NOMO-1 (cell line): ENCODE measurements around the gene EPHA8.

ENCODE experiments used
- DNase-seq, 2 experiments: peaks; one replicate each; lab custom pipeline; 2025; ENCODE audit not compliant: unreplicated experiment in 2 of 2; lab: John Stamatoyannopoulos, UW

The EPHA8 gene

DNA sequence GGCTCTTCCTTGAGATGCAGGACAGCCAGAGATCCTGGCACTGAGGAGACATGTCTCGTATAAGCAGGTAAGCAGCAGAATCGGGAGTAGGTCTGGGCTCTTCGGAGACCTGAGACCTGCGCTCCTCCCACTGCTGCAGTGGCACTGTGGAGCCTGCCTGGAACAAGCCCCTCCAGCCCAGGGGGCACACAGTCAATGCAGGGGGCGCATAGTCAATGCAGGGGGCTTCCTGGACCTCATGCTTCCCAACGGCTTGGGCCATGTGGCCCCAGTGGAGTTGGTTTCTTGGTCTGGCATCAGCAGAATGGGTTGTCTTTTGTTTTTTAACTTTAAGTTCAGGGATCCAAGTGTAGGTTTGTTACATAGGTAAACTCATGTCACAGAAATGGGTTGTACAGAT lies 27.9 kb upstream of the EPHA8 start:
- DNase-seq = no peak

DNA sequence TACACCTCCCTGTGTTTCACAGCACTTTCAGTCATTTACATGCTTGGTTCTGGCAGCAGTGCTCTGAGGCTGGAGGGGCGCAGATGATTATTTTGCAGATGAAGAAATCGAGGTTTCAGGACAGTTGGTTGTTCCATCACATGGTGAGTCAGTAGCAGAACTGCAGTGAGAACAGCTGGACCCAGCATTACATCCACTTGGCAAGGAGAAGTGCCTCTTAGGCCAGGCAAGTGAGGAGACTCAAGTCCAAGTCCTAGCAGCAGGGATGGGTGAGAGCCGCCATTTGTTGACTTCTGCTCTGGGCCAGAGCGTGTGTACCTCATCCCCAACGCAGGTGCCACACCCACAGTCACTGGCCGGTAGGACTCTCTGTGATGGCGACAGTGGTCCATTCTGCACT lies 26.8 kb upstream of the EPHA8 start:
- DNase-seq = no peak

DNA sequence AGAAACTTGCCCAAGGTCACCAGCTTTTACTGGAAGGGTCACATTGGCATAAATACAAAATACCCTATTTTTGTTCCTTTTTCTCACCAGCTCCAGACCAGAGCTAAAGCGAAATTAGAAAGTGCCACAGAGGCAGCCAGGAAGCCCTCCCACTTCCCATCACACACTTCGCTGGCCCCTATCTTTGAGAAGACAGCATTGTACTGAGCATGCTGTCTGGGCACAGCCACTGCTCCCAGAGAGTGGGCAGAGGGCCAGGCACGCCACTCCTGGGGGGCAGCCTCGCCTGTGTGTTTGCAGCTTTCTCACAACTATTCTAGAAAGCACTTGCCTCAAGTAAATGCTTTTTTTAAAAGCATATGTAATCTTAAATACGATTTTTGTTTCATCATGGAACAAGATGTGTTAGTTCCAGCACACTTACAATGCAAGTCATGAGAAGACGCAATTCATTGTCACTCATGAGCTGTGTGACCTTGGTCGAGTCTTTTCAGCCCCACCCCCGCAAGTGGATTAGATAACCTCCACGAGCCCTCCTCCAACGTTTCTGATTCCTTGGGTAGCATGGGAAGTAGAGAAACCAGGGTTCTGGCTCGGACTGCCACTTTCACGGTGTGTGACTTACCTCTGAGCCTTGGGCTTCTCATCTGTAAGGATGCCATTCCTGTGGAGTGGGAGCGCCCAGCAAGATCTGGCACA lies 25.7 kb upstream of the EPHA8 start:
- no peak for DNase-seq

DNA sequence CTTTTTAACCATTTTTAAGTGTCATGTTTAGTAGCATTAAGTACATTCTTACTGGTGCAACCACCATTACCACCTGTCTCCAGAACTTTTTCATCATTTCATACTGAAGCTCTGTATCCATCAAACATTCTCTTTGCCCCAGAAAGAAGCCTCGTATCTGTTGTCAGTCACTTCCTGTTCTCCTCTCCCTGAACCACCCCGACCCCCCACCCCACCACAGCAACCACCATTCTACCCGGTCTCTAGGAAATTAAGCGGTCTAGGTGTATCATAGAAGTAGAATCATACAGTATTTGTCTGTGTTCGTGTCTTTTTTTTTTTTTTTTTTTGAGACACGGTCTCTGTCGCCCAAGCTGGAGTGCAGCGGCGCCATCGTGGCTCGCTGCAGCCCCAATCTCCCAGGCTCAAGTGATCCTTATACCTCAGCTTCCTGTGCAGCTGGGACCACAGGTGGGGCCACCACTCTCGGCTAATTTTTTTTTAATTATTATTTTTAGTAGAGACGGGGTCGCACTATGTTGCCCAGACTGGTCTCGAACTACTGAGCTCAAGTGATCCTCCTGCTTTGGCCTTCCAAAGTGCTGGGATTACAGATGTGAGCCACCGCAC lies 23.7 kb upstream of the EPHA8 start:
- no peak for DNase-seq

DNA sequence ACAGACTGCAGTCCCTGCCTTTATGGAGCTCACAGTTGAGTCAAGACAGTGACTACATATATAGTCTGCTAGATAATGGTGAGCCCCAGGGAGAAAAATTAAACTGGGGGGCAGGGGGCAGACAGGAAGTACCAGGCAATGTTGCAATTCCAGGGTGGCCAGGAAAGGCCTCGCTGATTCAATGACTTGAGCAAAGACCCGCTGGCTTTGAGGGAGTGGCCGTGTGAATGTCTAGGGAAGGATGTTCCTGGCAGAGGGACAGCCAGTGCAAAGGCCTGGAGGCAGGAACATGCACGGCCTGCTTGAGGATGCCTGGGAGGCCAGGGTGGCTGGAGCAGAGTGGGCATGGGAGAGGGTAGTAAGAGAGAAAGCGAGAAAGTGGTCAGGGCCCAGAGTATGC lies 23.0 kb upstream of the EPHA8 start:
- no peak for DNase-seq

DNA sequence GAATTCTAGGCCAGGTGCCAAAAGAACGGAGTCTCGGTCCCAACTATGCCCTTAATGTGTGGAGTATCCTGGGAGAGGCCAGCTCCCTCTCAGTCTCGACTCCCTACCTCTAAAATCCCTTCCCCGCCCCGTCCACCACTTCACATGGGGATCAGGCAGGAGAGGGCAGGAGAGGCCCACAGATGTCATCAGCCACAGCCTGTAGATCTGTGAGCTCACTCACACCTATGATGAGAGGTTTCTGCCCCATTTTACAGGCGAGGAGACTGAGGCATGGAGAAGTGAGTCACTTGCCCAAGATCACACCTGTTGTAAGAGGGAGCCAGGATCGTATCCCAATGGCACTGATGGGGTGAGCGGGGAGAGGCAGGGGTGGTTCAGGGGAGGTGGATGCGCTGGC lies 20.4 kb upstream of the EPHA8 start:
- DNase-seq = no peak

DNA sequence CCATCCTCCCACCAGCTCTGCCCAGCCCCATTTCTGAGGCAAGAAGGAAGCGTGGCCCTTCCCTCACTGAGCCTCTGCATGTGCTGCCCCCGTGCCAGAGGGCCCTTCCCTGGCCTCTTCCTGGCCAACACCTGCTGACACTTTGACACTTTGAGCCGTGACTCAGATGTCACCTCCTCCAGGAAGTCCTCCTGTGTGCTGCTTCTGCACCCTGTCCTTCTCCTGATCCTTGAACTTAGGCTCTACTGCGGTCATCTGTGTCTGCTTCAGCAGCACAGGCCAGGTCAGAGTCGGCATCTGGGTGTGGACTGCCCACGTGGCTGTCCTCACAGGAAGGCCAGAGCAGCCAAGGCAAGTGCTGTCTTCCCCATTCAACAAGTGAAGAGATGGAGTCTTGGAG lies 19.6 kb upstream of the EPHA8 start:
- DNase-seq = no peak

DNA sequence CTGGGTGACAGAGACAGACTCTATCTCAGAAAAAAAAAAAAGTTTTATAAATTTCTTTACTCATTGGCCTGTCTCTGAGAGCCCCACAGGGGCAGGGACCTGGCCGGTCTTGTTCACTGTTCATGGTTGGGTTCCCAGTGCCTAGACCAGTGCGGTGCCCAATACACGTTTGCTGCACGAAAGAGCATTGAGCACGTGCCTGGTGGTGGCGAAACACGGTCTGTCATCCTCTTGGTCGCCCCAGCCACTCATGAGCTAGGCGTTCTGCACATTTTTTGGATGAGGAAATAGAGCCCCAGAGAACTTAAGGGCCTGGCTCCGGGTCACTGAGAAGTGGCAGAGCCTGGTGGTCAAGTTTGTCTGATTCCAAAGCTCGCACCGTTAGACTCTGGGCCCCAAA lies 18.7 kb upstream of the EPHA8 start:
- no peak for DNase-seq

DNA sequence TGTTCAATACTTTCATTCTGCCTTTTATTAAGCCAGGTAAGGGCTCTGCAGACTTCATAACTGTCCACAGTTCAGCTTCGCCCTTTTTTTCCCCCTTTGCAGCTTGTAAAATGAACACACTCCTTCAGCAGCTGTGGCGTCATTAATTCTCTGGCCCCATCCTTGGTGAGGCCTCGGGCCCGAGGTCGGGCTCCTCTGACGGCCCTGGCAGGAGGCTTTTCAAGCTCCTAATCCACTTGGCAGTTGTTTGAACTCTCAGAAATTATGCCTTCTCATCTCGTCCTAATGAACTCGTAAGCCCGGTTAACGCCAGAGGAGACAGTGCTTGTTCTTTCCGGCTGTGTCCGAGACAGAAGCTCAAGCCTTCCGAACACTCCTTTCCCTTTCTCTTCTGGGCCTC lies 18.1 kb upstream of the EPHA8 start:
- DNase-seq = no peak

DNA sequence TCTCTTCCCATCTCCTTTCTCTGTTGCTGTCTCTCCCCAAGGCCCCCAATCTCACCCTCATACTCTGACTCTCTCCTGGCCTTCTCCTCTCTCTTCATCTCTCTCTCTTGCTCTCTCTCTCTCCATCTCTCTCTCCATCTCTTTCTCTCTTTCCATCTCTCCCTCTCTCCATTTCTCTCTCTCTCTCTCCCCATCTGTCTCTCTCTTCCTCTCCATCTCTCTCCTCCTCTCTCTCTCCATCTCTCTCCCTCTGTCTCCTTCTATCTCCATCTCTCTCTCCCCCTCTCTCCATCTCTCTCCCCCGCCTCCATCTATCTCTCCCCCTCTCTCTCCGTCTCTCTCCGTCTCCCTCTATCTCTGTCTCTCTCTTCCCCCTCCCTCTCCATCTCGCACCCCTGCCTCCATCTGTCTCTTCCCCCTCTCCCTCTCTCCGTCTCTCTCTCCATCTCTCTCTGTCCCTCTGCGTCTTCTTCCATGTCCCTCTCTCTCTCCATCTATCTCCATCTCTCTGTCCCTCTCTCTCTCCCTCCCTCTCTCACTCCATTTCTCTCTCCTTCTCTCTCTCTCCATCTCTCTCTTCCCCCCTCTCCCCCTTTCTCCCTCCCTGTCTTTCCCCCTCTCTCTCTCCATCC lies 16.0 kb upstream of the EPHA8 start:
- no peak for DNase-seq

DNA sequence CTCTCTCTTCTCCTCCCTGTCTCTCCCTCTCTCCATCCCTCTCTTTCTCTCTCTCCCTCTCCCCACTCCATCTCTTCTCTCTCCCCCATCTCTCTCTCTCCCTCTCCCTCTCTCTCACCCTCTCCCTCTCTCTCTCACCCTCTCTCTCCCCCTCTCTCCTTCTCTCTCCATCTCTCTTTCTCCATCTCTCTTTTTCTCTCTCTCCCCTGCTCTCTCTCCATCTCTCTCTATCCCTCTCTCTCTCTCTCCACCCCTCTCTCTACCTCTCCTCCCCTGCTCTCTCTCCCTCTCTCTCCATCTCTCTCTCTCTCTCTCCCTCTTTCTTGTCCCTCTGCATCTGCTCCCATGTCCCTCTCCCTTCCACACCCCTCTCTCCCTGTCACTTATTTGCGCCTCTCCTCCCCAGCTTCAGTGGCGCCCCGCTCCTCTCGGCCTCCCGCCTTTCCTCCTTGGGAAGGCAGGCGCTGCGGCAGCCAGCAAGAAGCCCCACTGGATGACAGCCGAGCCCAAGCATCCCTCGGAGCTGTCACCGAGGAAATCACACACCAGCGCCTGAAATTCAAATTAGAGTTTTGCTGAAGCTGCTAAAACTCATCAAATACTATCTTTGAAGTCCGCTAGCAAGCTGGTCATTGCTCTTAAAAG lies 15.3 kb upstream of the EPHA8 start:
- DNase-seq = no peak

DNA sequence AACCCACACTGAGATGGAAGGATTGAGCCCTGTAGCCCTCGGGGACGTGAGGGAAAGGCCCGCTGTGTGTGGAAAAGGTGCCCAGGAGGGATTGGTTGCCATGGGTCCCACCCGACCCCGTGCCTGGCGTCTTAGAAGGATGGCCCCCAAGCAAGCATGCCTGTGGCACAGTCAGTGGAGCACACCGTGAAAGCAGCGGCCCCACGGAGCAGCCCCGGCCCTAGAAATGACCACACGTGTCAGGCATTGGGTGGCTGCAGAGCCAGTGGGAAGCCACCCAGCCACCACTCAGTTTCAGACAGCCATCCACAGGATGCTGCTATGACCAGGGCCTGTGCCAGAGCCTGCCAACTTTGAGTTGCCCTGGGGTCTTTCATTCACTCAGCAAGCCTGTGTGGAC lies 13.3 kb upstream of the EPHA8 start:
- DNase-seq = no peak

DNA sequence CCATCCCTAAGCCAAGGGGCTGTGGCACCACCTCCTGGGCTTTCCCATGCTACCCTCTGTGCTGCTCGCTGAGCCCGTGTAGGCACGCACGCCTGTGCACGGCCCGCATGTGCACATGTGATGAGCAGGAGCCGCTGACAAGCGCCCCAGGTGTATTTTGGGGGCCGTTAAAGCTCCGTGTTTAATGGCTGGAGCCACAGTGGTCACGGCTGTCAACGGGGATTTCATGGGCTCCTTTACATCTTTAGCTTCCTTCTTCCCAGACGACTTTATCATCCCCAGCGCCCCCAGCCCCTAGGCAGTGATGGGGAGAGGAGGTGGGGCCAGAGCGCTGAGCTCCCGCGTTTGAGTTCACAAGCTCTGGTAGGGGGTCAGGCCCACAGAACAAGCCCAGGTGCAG lies 11.7 kb upstream of the EPHA8 start:
- DNase-seq = no peak

DNA sequence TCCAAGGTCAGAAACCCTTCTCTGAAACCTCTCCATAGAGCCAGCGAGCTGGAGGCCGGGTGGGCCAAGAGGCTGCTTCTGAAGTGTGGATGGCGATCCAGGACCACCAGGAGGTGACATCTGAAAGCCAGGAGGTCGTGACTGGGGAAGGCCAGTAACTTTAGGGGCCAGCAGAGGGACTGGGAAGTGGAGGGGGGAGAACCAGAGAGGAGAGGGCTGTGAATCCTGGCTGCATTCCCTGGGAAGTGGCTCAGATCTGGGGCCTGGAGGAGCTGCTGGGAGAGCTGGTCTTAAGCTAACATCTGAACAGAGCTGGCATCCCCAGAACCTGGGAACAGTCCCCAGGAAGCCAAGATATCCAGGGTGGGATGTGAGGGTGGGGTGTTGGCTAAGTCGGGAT lies 11.3 kb upstream of the EPHA8 start:
- no peak for DNase-seq

DNA sequence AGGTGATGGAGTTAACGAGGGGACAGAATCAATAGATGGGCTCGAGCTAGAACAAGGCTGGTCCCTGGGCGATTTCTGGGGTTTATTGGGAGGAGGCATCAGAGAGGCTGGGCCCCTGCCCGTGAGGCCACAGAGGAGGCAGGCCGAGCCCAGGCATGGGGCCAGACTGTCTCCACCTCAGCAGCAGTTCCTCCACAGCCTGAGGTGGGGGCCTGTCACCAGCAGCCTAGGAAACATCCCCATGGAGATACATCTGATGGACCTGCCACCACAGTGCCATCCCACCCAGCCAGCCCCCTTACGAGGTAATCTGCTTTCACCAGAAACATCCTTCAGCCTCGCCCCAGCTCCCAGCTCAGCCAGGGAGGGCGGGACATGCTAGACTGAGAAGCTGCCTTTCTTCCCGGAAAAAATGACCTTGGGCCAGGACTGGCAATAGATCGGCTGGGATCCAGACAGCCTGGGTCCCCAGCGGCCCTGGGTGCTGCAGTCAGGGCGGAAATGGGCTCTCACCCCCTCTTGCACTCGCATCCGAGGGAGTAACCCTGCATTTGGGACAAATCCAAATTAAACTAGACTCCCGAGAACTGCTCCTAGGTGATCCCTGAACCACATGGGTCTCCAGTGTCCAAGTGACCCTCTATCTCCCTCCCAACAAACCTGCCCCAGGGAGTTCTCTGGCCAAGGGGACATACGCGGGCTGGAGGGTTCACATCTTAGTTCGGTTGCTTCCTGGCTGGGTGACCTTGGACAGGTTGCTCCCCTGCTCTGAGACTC lies 10.0 kb upstream of the EPHA8 start:
- no peak for DNase-seq

DNA sequence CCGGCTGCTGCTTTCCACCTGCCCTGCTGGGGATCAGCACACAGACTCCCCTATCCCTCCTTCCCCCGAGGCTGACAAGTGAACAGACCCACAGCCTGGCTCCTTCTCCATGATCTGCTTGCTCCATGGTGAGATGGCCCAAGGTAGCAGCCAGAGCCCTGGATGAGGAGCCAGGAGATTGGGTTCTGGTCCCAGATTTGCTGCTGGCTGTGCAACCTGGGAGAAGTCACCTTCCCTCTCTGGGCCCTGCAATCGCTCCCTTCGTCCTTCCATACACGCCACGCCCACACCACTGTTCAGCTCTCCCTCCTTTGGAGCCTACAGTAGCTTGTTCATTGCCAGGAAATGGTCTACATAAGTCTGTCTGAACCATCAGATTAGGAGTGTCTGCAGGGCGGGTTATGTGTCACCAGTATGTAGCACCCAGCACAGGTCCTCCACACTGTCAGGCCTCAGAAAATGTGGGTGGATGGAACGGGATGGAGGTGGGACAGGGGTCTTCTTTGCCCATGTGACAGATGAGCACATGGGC lies 9.2 kb upstream of the EPHA8 start:
- no peak for DNase-seq

DNA sequence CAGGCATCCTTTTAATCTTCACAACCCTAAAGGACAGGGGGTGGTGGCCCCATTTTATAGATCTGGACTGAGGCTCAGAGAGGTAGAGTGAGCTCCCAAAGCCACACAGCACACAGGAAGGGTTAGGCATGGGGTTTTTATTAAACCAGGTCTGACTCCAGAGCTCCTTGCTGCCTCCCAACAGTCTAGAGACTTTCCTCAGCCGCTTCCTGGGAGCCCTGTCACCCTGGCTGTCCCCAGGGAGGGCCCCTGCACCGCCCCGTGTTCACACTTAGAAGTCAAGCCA lies 8.0 kb upstream of the EPHA8 start:
- DNase-seq = no peak

DNA sequence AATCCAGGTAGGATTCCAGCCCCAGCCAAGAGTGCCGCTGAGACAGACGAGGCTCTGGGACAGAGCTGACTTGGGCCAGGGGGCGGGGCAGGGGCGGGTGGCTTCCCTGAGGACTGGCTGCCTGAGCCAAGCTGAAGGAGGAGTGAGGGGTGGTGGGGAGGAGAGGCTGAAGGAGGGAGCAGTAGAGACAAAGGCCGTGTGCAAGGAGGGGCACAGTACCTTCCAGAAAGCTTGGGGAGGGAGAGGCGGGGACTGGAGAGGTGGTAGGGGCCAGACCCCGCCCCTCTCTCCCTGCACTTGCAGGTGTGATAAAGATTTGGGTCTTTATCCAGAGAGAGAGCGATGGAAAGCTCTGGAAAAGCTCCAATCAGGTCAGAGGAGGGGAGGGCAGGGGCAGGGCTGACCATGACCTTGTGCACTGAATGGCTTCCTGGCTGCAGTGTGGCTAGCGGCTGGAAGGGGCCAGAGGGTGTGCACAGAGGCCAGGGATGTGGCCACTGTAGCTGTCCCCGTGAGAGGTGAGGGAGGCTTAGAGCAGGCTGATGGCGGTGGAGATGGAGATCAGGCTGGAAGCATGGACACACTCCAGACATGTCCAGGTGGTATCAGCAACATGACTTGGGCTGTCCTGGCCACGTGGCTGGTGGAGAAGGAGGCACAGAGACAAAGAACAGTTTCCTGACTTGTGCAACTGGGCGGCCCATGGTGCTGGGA lies 6.7 kb upstream of the EPHA8 start:
- no peak for DNase-seq

DNA sequence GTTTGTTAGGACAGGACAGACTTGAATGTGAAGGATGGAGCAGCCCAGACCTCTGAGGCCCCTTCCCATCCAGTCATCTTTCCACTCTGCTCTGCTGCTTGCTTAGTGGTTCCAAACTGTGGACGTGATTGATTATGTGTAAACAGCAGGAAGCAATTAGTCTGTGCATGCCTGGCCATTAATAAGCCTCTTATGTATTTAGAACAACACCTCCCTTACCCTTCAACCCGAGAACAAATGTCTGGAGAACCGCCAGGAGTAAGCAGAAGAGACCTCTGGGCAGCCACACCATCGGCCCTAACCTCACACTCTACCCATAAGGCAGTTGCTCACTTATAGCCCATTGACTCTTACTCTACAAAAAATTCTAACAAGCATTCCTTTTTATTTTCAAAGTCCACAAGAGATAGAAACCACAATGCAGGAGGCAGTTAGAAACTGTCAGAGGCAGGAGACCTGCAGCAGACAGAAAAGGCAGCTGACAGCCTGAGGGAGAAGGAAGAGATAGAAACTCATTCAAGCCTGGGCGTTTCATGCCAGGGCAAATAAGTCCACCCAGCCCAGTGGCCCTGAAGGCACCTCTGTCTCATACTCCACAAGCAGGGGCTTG lies 5.8 kb upstream of the EPHA8 start:
- DNase-seq = no peak
